ENCODE data around the gene RPH3AL.

RPH3AL gene

GRCh38 chr17:313911-314613, 38.5 kb downstream of the RPH3AL start:
- no peak for DNase-seq

- no peak for DNase-seq
Observed at GRCh38 chr17:313231-313630, 39.4 kb downstream of the RPH3AL start.

- no peak for DNase-seq
Observed at GRCh38 chr17:312476-313148, 40.0 kb downstream of the RPH3AL start.

GRCh38 chr17:311119-311782, 41.4 kb downstream of the RPH3AL start:
- DNase-seq: no peak

GRCh38 chr17:310111-311010, 42.2 kb downstream of the RPH3AL start:
- DNase-seq: no peak

GRCh38 chr17:309361-309888, 43.2 kb downstream of the RPH3AL start:
- DNase-seq: no peak

GRCh38 chr17:307741-308507, 44.7 kb downstream of the RPH3AL start:
- no peak for DNase-seq

GRCh38 chr17:307295-307691, 45.3 kb downstream of the RPH3AL start:
- no peak for DNase-seq

GRCh38 chr17:306536-307294, 45.9 kb downstream of the RPH3AL start:
- DNase-seq: no peak

GRCh38 chr17:306116-306515, 46.5 kb downstream of the RPH3AL start:
- DNase-seq: no peak

- DNase-seq: no peak
Observed at GRCh38 chr17:305090-305976, 47.3 kb downstream of the RPH3AL start.

- DNase-seq: no peak
Observed at GRCh38 chr17:304461-304860, 48.1 kb downstream of the RPH3AL start.

GRCh38 chr17:303168-303567, 49.4 kb downstream of the RPH3AL start:
- no peak for DNase-seq

- DNase-seq: no peak
Observed at GRCh38 chr17:302300-302698, 50.3 kb downstream of the RPH3AL start.

- no peak for DNase-seq
Observed at GRCh38 chr17:301681-302299, 50.8 kb downstream of the RPH3AL start.

GRCh38 chr17:300881-301280, 51.7 kb downstream of the RPH3AL start:
- no peak for DNase-seq

- no peak for DNase-seq
Observed at GRCh38 chr17:299546-299945, 53.1 kb downstream of the RPH3AL start.

- DNase-seq: no peak
Observed at GRCh38 chr17:298791-299450, 53.7 kb downstream of the RPH3AL start.

- no peak for DNase-seq
Observed at GRCh38 chr17:297758-298157, 54.8 kb downstream of the RPH3AL start.

All from NK-92 treated with Interleukin-12 subunit alpha and Interleukin-12 subunit beta, amount 100 ng/mL, for 24 hours (cell line).